ENCODE results near the gene PTK6.

The PTK6 gene

DNA sequence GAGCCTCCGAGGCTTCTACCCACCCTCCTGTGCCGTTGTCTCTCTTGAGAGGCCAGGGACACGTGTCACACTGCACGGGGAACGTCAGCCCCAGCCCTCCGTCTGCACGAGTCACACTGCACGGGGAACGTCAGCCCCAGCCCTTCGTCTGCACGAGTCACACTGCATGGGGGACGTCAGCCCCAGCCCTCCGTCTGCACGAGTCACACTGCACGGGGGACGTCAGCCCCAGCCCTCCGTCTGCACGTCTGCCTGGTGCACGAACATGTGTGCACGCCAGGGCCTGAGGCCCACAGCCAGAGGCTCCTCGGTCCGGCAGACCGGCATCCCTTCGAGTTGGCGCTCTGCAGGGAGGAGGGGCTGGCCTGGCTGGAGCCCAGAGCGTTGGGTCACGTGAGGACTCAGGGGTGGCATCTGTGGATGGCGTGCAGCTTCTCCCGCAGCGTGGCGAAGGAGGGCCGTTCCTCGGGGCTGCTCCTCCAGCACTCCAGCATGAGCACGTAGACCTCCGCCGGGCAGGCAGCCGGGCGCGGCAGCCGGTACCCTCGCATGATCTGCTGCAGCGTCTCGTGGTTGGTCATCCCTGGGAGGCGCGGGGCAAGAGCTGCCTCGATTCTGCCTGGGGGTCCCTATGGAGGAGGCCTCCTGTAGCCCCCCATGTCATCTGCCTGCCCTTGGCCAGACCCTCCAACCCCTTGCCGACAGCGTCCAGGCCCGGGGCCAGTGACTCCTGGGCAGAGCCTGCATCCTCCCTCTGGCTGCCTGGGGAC lies 3.4 kb upstream of the PTK6 start:
- Histone ChIP-seq H3K4me1 (ENCODE audit: insufficient read depth, low read length) (peaks cover 4% of the 10 kb centered on the region), H3K36me3 (ENCODE audit: insufficient read depth, low read length) (no peaks in the 10 kb centered on the region), H3K9me3 (ENCODE audit: low read length) (no peaks in the 10 kb centered on the region), H3K4me3 (ENCODE audit: low read length) (no peak overlapping the region), H3K27me3 (ENCODE audit: insufficient read depth, low read length) (peaks cover 15% of the 10 kb centered on the region), H2AFZ (ENCODE audit: low read depth, low read length) (no peak overlapping the region)

DNA sequence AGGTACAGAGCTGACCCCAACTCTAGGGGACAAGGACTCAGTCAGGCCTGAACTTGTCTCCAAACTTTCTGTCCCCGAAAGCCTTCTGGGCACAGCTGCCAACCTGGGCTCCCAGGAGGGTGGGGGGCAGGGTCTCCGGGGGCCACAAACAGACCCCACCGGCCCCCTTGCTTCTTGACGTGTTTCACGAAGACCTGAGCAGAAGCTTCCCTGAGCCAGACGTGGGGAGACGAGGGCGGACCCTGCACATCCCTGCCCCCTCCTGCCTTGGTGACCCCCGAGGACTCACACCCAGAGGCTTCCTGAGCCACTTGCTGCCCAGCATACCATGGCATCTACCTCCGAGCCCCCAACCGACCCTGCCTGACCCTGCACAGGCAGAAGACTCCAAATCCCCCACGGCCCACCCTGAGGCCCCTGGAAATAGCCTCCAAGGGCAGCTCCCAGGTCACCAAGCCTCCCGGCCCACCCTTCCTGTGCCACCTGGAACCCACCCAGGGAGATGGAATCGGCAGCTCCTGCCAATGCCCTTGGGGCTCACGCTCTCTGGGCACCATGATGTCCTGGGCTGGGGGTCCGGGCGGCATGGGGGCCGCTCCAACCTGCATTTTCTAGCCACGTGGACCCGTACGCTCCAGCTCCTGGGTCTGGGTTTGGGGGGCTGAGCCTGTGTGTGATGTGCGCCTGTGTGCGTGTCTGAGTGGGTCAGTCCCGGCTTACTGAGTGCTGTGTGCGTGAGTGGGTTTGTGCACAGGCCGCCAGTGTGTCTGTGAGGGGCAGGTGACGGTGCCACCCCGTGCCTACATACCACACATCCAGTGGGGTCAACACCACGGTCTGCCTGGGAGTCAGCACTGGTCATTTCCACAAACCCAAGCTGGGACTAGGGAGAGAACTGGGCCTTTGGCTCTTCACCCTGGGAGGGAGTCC lies 2.5 kb upstream of the PTK6 start:
- H3K36me3 ChIP-seq (ENCODE audit: insufficient read depth, low read length): no peaks in the 10 kb centered on the region
- H3K4me3 ChIP-seq (ENCODE audit: low read length): no peak overlapping the region
- no peak overlapping the region for H2AFZ ChIP-seq (ENCODE audit: low read depth, low read length)
- H3K27me3 ChIP-seq (ENCODE audit: insufficient read depth, low read length): peaks cover 9% of the 10 kb centered on the region
- H3K4me1 ChIP-seq (ENCODE audit: insufficient read depth, low read length): peaks cover 9% of the 10 kb centered on the region
- H3K9me3 ChIP-seq (ENCODE audit: low read length): no peaks in the 10 kb centered on the region

DNA sequence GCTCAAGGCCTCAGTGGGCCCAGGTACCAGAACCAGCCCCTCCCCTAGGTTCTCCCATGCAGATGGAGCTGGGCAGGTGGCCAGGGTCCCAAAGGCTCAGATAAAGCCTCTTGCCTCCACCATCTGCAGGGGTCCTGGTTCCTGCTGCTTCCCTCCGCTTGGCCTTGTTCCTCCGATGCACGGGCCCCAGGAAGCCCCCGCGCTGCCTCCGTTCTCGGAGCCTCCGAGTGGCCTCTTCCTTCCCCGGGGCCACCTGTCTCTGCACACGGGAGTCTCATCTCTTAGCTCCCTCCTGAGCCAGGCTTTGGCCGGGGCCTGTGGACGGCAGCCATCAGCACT lies 1.9 kb upstream of the PTK6 start:
- no peak overlapping the region for H2AFZ ChIP-seq (ENCODE audit: low read depth, low read length)
- H3K4me3 ChIP-seq (ENCODE audit: low read length): no peak overlapping the region
- H3K36me3 ChIP-seq (ENCODE audit: insufficient read depth, low read length): no peaks in the 10 kb centered on the region
- no peaks in the 10 kb centered on the region for H3K9me3 ChIP-seq (ENCODE audit: low read length)
- peaks cover 5% of the 10 kb centered on the region for H3K27me3 ChIP-seq (ENCODE audit: insufficient read depth, low read length)
- peaks cover 9% of the 10 kb centered on the region for H3K4me1 ChIP-seq (ENCODE audit: insufficient read depth, low read length)

GRCh38 chr20:63538204-63539091 lies 1.3 kb upstream of the PTK6 start:
- no peaks in the 10 kb centered on the region for H3K9me3 ChIP-seq (ENCODE audit: low read length)
- no peaks in the 10 kb centered on the region for H3K36me3 ChIP-seq (ENCODE audit: insufficient read depth, low read length)
- H3K27me3 ChIP-seq (ENCODE audit: insufficient read depth, low read length): peaks cover 5% of the 10 kb centered on the region
- no peak overlapping the region for H3K4me3 ChIP-seq (ENCODE audit: low read length)
- peaks cover 9% of the 10 kb centered on the region for H3K4me1 ChIP-seq (ENCODE audit: insufficient read depth, low read length)
- no peak overlapping the region for H2AFZ ChIP-seq (ENCODE audit: low read depth, low read length)

DNA sequence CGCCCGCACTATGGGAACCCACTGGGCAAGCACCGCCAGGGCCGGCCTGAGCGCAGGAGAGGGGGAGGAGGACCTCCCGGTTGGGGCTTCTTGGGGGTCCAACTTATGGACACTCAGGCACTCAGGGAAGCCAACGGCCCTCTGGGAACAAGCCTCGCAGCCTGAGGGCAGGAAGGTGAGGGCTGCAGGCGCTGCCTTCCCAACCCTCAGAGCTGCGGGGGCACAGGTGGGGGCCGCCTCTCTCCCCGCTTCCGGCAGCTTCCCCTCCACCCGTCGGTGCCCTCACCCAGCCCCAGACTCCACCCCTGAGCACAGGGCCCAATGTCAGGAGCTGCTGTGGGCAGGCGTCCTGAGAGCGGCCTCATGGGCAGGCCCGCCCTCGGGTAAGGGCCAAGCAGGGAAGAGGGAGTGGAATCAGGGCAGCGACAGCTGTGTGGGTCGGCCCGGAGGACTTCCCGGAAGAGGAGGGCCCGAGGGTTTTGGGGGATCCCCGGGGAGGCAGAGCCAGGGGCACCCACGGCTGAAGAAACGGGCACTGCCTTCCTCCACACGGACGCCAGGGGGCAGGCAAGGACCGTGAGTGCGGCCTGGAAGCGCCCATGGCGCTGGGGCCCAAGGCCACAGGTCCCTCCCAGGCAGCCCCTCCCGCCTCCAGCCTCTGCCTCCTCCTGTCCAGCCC lies 488 bp upstream of the PTK6 start:
- no peak overlapping the region for H3K4me3 ChIP-seq (ENCODE audit: low read length)
- H2AFZ ChIP-seq (ENCODE audit: low read depth, low read length): no peak overlapping the region
- no peaks in the 10 kb centered on the region for H3K36me3 ChIP-seq (ENCODE audit: insufficient read depth, low read length)
- peaks cover 5% of the 10 kb centered on the region for H3K27me3 ChIP-seq (ENCODE audit: insufficient read depth, low read length)
- H3K4me1 ChIP-seq (ENCODE audit: insufficient read depth, low read length): peaks cover 9% of the 10 kb centered on the region
- H3K9me3 ChIP-seq (ENCODE audit: low read length): no peaks in the 10 kb centered on the region

DNA sequence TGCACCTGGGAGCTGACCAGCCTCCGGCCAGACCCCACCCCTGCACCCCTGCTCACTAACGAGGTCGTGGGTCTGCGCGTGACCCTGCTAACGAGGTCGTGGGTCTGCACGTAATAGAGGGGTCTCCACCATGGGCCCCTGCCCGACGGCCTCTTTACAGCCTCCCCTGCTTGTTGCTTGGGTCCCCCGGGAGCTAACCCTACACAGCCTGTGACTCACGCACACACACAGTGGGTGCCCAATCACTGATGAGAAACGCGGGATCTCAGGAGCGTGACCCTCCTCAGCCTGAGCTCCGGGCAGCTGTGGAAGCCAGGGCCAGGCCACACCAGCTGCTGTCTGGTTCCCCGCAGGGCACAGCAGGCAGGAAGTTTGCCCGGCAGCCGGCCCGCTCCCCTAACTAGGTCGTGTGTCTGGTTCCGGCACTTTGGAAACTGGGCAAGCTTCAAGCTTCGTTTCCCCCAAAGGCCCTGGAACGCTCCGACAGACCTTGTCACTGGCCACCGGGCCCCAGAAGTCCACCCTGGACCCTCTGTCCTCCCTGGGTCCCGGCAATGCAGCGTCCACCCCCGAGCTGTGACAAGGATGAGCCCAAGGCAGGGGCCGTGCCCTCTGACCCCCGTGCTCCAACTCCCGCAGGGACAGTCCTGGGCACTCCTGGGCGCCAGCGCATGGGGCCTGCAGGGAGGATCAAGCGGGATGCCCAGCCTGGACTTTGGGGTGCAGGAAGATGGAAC lies 767 bp downstream of the PTK6 start:
- Histone ChIP-seq H3K36me3 (ENCODE audit: insufficient read depth, low read length) (no peaks in the 10 kb centered on the region), H3K4me1 (ENCODE audit: insufficient read depth, low read length) (peaks cover 9% of the 10 kb centered on the region), H2AFZ (ENCODE audit: low read depth, low read length) (no peak overlapping the region), H3K9me3 (ENCODE audit: low read length) (no peaks in the 10 kb centered on the region), H3K27me3 (ENCODE audit: insufficient read depth, low read length) (peaks cover 5% of the 10 kb centered on the region), H3K4me3 (ENCODE audit: low read length) (no peak overlapping the region)

DNA sequence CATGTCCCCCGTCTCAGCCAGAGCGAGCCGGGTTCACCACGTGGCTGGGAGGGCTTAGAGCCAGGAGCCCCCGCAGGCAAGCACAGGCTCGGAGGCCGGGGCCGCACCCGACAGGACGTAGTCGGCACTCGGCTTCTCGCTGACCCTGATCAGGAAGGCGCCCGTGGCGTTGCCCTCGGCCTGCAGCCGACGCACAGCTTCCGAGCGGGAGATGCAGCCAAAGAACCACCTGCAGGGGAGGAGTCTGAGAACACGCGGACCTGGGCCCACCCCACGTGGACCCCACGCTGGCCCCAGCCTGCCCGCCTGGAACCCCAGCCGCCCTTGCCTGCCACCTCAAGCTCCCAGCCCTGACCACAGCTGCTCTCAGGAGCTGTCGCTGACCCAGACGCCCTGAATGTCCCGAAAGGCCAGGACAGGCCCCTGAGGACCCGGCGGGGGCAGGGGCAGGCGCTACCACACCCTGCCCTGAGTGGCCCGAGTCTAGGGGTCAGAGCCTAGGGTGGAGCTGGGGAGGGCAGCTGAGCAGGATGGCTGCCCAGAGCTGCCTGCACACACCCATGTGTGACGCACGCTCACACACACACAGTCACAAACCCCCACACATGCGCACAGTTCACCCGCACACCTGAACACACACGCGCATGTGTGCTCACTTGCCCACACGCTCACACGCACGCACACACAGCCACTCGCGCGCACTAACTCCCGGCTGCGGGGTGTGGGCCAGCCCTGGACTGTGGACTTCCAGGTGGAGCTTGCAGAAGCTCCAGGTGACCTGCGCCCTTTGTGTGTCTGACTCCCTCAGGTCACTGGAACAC lies 2.1 kb downstream of the PTK6 start:
- peaks cover 9% of the 10 kb centered on the region for H3K4me1 ChIP-seq (ENCODE audit: insufficient read depth, low read length)
- no peaks in the 10 kb centered on the region for H3K9me3 ChIP-seq (ENCODE audit: low read length)
- no peak overlapping the region for H3K4me3 ChIP-seq (ENCODE audit: low read length)
- peaks cover under 1% of the 10 kb centered on the region for H3K27me3 ChIP-seq (ENCODE audit: insufficient read depth, low read length)
- no peaks in the 10 kb centered on the region for H3K36me3 ChIP-seq (ENCODE audit: insufficient read depth, low read length)
- no peak overlapping the region for H2AFZ ChIP-seq (ENCODE audit: low read depth, low read length)

GRCh38 chr20:63534427-63534830 lies 2.7 kb downstream of the PTK6 start:
- H3K4me3 ChIP-seq (ENCODE audit: low read length): no peak overlapping the region
- no peaks in the 10 kb centered on the region for H3K27me3 ChIP-seq (ENCODE audit: insufficient read depth, low read length)
- H3K4me1 ChIP-seq (ENCODE audit: insufficient read depth, low read length): peaks cover 9% of the 10 kb centered on the region
- H3K9me3 ChIP-seq (ENCODE audit: low read length): no peaks in the 10 kb centered on the region
- no peaks in the 10 kb centered on the region for H3K36me3 ChIP-seq (ENCODE audit: insufficient read depth, low read length)
- H2AFZ ChIP-seq (ENCODE audit: low read depth, low read length): no peak overlapping the region

DNA sequence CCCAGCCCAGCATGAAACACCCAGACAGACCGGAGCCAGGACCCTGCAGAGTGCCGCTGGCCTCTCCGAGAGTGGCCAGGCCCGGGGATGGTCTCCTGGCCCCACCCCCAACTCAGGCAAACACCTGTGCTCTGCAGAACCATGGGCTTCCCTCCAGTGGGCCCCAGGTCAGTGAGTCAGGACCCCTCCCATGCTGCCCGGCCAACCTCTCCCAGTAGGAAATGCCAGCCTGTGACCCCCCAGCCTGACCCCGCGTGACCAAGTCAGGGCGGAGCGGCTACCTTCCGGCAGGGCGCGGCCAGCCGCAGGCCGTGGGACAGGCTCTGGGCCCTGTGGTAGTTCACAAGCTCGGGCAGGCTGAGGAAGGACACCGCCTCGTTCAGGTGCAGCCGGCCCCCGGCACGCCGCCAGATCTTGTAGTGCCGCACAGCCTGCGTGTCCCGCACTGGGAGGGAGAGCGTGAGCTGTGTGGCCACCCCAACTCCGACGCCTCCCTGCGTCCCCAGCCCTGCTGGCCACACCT lies 3.2 kb downstream of the PTK6 start:
- no peak overlapping the region for H3K4me3 ChIP-seq (ENCODE audit: low read length)
- H2AFZ ChIP-seq (ENCODE audit: low read depth, low read length): no peak overlapping the region
- H3K27me3 ChIP-seq (ENCODE audit: insufficient read depth, low read length): no peaks in the 10 kb centered on the region
- no peaks in the 10 kb centered on the region for H3K36me3 ChIP-seq (ENCODE audit: insufficient read depth, low read length)
- H3K9me3 ChIP-seq (ENCODE audit: low read length): no peaks in the 10 kb centered on the region
- peaks cover 9% of the 10 kb centered on the region for H3K4me1 ChIP-seq (ENCODE audit: insufficient read depth, low read length)

GRCh38 chr20:63533388-63533787 lies 3.8 kb downstream of the PTK6 start:
- Histone ChIP-seq H3K4me3 (ENCODE audit: low read length) (no peak overlapping the region), H3K36me3 (ENCODE audit: insufficient read depth, low read length) (no peaks in the 10 kb centered on the region), H3K4me1 (ENCODE audit: insufficient read depth, low read length) (peaks cover 9% of the 10 kb centered on the region), H2AFZ (ENCODE audit: low read depth, low read length) (no peak overlapping the region), H3K27me3 (ENCODE audit: insufficient read depth, low read length) (no peaks in the 10 kb centered on the region), H3K9me3 (ENCODE audit: low read length) (no peaks in the 10 kb centered on the region)

GRCh38 chr20:63532449-63532971 lies 4.7 kb downstream of the PTK6 start:
- Histone ChIP-seq H3K9me3 (ENCODE audit: low read length) (no peaks in the 10 kb centered on the region), H3K4me1 (ENCODE audit: insufficient read depth, low read length) (peaks cover 6% of the 10 kb centered on the region), H3K4me3 (ENCODE audit: low read length) (no peak overlapping the region), H2AFZ (ENCODE audit: low read depth, low read length) (no peak overlapping the region), H3K36me3 (ENCODE audit: insufficient read depth, low read length) (no peaks in the 10 kb centered on the region), H3K27me3 (ENCODE audit: insufficient read depth, low read length) (no peaks in the 10 kb centered on the region)

Measured in neuron (in vitro differentiated cells).